Testis (tissue), 3 donors: ENCODE measurements around the gene HMOX1. TPM values are rescaled to one million over a fixed set of nuclear protein-coding genes. Genes with fewer than 3 reads are reported as not detected.
A peak's percentile ranks its signal among the peaks of the same experiment; 100 is the strongest.

Experiments used
- DNase-seq: peaks from one replicate; pipeline ENCODE4 v3.0.0-alpha.2; 2019
- H3K27ac ChIP-seq, 2 donors: fragments of 200-600 bp; sonication (generic); one replicate each; pipeline ENCODE4 v1.5.1; 2019
- H3K27me3 ChIP-seq: fragments of 200-600 bp; sonication (generic); one replicate; pipeline ENCODE4 v1.5.1; 2019
- H3K36me3 ChIP-seq: fragments of 200-600 bp; sonication (generic); one replicate; pipeline ENCODE4 v1.5.1; 2017; ENCODE audit warnings: low read depth; ENCODE audit errors: missing control alignments
- H3K4me1 ChIP-seq: fragments of 200-600 bp; sonication (generic); one replicate; pipeline ENCODE4 v1.5.1; 2019
- H3K4me3 ChIP-seq, 2 donors: fragments of 200-600 bp; sonication (generic); one replicate each; pipeline ENCODE4 v1.5.1; 2017 to 2019
- H3K9me3 ChIP-seq: fragments of 200-600 bp; sonication (generic); one replicate; pipeline ENCODE4 v1.5.1; 2017
- POLR2A ChIP-seq: fragments of 450-650 bp; IDR thresholded peaks from one replicate; pipeline ENCODE4 v1.6.1; 2017; ENCODE audit warnings: antibody characterized with exemption, mild to moderate bottlenecking, moderate library complexity
- WGBS, 2 donors: methylation state at CpG; one replicate each; pipeline ENCODE4 v1.1.5; 2018; 5-methylcytosine and 5-hydroxymethylcytosine counted together
- intact Hi-C: fragments of 100-400 bp; cut with DNase I; formaldehyde crosslinking; loops from one replicate; pipeline ENCODE4 v1.15.1; 2023; ENCODE audit warnings: low total_unique reads
- polyA plus RNA-seq: library from polyadenylated mRNA; stranded (reverse); fragments of 350-450 nt; fragmentation: Illumina TruSeq; extraction: RNeasy Lipid Tissue Mini Kit (QIAGEN cat#74804); gene quantifications from one replicate; pipeline ENCODE4 v1.2.3, GENCODE V29; 2014; ENCODE audit warnings: low read depth, low replicate concordance; ENCODE audit not compliant: insufficient read depth
- total RNA-seq, 2 donors: library from RNA; depleted of rRNA; stranded (reverse); fragments of >200 nt; gene quantifications; one replicate each; pipeline ENCODE4 v1.2.3, GENCODE V29; 2016
- TF ChIP-seq, protein P1 (sequence below), 3 experiments: fragments of 450-650 bp in 2 of 3; fragments of 200-600 bp in 1 of 3; sonication (generic) in 1 of 3; IDR thresholded peaks; one replicate each; pipeline ENCODE4 v1.5.1; 2016 to 2019; ENCODE audit warnings: antibody characterized with exemption in 3 of 3, mild to moderate bottlenecking in 2 of 3, moderate library complexity in 1 of 3

HMOX1 gene
- total and polyA plus RNA-seq, 3 donors from 2014 or later = 22.0 to 37.8 (median 35.2) TPM

DNA sequence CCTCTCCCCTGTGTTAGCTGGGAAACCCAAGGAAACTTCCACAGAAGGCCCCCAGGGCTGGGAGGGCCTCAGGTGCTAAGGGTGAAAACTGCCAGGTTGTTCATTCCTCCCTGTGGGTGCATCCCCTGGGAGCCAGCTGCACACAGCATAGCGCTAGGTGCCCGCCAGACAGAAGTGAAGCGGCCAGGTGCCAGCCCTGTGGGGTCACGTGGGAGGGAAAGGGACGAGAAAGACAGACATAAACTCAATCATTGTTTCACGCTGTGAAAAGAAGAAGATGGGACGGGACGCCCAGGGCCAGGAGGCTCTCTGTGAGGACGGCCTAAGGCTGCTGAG, 31.6 kb upstream of the HMOX1 start:
- no peaks in the 10 kb centered on the region for H3K9me3 ChIP-seq
- no peak for DNase-seq
- TF ChIP-seq POLR2A = no peak
- TF ChIP-seq, protein P1, sequence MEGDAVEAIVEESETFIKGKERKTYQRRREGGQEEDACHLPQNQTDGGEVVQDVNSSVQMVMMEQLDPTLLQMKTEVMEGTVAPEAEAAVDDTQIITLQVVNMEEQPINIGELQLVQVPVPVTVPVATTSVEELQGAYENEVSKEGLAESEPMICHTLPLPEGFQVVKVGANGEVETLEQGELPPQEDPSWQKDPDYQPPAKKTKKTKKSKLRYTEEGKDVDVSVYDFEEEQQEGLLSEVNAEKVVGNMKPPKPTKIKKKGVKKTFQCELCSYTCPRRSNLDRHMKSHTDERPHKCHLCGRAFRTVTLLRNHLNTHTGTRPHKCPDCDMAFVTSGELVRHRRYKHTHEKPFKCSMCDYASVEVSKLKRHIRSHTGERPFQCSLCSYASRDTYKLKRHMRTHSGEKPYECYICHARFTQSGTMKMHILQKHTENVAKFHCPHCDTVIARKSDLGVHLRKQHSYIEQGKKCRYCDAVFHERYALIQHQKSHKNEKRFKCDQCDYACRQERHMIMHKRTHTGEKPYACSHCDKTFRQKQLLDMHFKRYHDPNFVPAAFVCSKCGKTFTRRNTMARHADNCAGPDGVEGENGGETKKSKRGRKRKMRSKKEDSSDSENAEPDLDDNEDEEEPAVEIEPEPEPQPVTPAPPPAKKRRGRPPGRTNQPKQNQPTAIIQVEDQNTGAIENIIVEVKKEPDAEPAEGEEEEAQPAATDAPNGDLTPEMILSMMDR (IDR thresholded peaks at IDR 0.05) = no peak
- H3K4me3 ChIP-seq = no peak overlapping the region
- intact Hi-C loops = no loop called here
- no peak overlapping the region for H3K27ac ChIP-seq
- H3K4me1 ChIP-seq = peaks cover 6% of the 10 kb centered on the region
- H3K36me3 ChIP-seq = no peaks in the 10 kb centered on the region
- H3K27me3 ChIP-seq = no peaks in the 10 kb centered on the region
- 54 to 67% methylated on average over 9 of the region's 9 CpGs for WGBS, 2 donors

DNA sequence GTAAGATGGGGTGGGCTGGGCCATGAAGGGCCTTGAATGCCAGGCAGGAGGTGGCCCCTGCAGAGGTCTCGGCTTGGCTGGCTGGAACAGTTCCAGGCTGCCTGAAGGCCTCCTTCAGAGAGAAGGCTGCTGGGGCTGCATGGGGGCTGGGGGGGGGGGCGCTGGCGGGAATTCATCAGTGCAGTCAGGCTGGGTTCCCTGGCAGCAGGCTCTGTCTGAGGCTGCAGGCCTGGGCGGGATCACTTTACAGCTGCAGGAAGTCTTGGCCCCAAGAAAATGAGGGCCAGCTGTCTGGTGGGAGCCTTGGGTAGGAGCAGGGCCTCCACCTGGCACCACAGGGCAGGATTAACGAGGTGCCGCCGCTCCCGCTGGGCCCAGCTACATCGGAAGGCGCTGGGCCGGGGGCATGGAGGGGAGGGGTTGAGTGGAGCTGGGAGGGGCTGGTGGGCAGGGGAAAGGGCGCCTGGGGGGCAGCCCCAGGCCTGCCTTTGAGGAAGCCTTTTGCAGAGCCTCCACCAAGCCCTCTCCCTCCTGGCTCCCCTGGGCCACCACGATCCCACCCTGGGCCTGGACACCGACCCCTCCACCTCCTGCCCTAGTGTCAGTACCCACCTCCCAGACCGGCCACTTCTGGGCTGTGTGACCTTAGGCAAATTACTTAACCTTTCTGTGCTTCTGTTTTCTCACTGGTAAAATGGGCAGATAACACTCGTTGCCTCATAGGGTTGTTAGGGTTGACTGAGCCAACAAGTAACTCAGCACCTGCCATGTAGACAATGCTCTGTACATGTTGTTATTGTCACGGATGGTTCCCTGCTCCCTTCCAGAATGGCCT, 31.0 kb upstream of the HMOX1 start:
- Histone ChIP-seq H3K27ac (peak overlapping the region; percentile 79 to 80), H3K36me3 (no peaks in the 10 kb centered on the region), H3K4me3 (no peak overlapping the region), H3K27me3 (no peaks in the 10 kb centered on the region), H3K9me3 (no peaks in the 10 kb centered on the region), H3K4me1 (peaks cover 6% of the 10 kb centered on the region)
- intact Hi-C loops = loop anchor here (10.0 kb wide), 2 partner anchors 85 to 235 kb away; no protein-coding TSS in a partner anchor
- WGBS, 2 donors = 60 to 63% methylated on average over 15 to 17 of the region's 17 CpGs
- peak; percentile 34 for DNase-seq
- TF ChIP-seq POLR2A = no peak
- TF ChIP-seq, protein P1 (IDR thresholded peaks at IDR 0.05) = no peak

DNA sequence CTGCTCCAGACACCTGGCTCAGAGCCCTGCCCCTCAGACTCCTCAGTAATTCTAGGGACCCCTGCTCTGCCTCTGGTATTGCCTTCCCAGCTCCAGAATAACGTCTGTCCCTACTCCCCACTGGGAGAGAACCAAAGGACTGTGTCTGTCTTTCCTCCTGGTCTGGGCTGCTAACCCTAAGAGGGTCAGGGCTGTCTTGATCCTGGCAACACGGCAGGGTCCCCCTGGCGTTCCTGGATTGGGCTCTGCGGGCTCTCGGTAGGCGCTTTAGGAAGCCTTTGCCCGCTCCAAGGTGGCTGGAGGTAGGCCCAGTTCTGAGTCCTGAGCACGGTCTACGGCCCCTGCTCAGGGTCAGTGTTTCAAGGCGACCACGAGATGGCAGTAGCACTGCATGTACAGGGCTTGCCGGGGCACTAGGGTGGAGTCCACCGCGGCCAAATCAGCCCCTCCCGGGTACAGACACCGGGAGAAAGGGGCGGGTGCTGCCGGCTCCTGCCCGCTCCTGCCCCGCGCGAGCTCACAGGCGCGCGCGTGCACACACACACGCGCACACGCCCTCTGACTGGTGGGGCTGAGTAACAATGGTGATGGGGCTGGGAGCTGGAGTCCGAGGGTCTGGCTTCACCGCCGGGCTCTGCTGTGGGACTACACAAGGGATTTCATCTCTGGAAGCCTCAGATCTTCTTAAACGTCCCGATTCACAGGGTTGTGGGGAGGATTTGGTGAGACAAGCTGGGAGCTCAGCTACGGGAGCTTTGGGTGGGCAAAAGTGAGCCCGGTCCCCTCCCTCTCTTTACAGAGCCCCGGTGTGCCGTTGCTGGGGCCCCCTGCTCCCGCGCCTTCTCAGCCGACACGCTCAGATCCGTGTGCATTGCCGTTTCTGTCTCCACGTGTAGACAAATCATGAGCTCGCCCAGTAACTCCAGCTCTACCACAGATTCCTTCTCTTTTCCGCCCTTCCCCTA, 30.1 kb upstream of the HMOX1 start:
- intact Hi-C loops = loop anchor here (10.0 kb wide), 2 partner anchors 84 to 234 kb away; no protein-coding TSS in a partner anchor
- Histone ChIP-seq H3K27ac (peak overlapping the region; percentile 79 to 80), H3K27me3 (no peaks in the 10 kb centered on the region), H3K4me1 (peaks cover 6% of the 10 kb centered on the region), H3K36me3 (no peaks in the 10 kb centered on the region), H3K4me3 (peak overlapping the region; percentile 46 to 62), H3K9me3 (no peaks in the 10 kb centered on the region)
- peak; percentile 92 for DNase-seq
- WGBS, 2 donors = 0 to 1% methylated on average over 29 to 41 of the region's 47 CpGs
- TF ChIP-seq, protein P1 (IDR thresholded peaks at IDR 0.05) = peak; percentile 91 to 94 (median 93)
- TF ChIP-seq POLR2A = no peak

DNA sequence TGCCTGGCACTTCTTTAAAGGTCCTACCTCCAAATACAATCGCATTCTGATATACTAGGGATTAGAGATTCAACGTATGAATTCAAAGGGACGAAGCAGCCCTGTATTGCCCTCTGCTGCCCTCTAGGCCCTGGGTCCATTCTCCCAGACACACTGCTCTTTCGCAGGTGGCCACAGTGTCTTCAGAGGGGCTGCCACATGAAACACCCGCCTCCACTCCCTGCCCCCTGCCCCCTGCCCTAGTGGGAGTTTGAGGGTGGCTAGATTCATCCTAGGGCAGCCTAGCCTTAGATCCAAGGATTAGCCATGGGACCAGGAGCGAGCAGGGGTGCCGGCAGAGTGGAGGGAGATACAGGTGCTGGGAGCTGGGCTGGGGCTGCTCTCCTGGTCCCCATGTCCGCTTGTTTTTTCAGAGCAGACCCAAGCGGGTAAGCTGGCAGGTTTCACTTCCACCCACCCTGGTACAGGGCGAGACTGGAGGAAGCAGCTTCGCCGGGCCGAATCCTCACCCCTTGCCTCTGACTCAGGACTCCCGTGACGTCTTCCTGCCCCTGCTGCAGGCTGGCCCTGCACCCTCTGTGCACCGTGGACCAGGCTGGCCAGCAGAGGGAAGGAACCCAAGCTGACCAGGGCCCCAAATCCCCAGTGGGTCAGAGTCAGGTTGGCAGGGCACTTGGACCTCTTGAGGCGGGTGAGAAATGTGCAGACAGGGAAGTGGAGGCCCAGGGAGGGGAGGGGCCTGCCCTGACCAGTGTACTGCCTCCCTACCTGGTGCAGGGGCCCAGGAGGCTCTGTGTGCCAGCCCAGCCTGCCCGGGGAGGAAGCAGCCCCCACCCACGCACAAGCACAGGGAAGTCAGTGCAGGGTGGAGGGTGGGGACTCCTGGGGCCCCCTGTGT, 28.4 kb upstream of the HMOX1 start:
- TF ChIP-seq, protein P1 (IDR thresholded peaks at IDR 0.05) = peak in 1 of 3 experiments; percentile 12
- no peak for TF ChIP-seq POLR2A
- Histone ChIP-seq H3K4me1 (peaks cover 6% of the 10 kb centered on the region), H3K36me3 (no peaks in the 10 kb centered on the region), H3K27me3 (no peaks in the 10 kb centered on the region), H3K27ac (no peak overlapping the region), H3K4me3 (no peak overlapping the region), H3K9me3 (no peaks in the 10 kb centered on the region)
- intact Hi-C loops = loop anchor here (10.0 kb wide), 2 partner anchors 82 to 232 kb away; no protein-coding TSS in a partner anchor
- DNase-seq = peak; percentile 52
- 54 to 73% methylated on average over 8 to 19 of the region's 19 CpGs for WGBS, 2 donors
